RKO (cell line): ENCODE results near the gene NOX5.

Source experiments
- DNase-seq: peaks from one replicate; pipeline ENCODE4 v3.0.0-alpha.2; 2016; ENCODE audit warnings: low spot score

Gene NOX5

DNA sequence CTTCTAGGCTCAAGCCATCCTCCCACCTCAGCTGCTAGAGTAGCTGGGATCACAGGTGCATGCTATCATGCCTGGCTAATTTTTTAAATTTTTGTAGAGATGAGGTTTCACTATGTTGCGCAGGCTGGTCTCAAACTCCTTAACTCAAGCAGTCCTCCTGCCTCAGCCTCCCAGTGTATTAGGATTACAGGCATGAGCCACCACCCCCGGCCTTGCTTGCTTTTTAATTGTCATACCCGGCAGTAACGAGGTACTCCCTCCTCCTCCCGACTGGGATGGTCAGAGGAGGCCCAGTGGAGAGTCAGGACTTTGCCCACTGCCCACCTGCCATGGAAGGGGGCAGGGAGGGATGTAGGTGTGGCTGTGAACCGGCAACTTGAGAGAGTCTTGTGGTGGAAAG lies 4.5 kb downstream of the NOX5 start:
- DNase-seq = no peak

DNA sequence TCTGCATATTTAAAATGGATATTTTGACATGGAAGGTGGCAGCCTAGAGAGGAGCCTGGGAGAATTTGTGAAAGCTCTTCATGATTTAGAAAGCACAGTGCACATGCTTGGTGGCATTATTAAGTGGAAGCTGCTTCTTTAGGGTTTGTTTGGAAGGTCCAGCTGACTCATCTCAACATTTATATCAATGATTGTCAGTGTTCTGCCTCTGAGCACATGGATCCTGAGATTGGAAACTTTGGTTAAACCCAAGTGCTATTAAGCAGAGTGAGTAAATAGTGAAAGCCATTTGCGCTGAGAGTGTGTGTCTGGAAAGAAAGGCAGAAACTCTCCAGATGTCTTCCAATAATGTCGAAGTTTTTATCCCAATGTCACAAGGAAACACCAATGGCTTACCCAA lies 7.4 kb downstream of the NOX5 start:
- DNase-seq = no peak

DNA sequence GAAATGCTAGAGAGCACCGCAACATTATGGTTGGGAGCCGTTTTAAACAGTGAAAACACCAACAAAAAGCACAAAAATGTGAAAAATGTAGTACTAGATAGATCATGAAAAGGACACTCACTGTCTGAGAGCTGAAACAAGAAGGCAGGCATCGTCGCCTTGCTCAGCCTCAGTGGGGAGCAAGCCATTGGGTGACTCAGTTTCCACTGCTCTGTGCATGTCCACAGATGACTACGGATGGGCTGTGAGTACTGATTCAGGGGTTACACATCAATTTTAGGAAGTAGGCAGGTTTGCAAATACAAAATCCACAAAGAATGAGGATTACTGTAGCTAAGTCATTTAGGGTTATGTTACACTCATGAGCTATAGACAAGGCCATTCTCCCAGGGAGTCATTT lies 10.8 kb downstream of the NOX5 start:
- peak; percentile 52 for DNase-seq

DNA sequence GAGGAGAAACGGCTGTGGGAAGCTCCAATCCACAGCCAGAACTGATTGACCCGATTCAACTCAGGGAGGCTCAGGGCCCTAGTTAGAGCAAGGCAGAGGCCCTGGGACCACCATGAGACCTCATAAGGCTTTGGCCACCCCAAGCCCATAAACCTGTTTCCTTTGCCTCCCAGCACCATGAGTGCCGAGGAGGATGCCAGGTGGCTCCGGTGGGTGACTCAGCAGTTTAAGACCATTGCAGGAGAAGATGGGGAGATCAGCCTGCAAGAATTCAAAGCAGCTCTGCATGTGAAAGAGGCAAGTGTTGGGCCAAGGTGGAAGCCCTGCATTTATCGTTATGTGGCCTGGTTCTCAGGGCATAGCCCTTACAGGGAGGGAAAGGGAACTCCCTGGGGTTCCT lies 11.9 kb downstream of the NOX5 start:
- no peak for DNase-seq

DNA sequence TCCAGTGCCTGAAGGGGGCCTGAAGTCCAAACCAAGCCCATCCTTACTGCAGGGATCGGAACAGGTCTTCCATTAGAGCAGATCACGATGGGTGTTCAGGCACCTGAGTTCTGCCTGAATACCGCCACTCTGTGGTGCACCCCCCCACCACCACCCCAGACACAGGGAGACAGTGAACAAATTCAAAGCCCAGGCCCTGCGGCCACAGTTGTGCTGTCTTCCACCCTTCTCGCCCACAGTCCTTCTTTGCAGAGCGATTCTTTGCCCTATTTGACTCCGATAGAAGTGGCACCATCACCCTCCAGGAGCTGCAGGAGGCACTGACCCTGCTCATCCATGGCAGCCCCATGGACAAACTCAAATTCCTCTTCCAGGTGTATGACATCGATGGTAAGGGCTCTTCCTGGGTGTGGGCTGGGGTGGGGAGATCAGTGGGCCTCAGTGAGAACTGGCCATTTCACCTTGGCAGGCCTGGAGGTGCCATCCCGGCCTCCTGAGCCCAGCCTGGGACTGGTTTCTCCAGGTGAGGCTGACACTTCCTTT lies 13.6 kb downstream of the NOX5 start:
- no peak for DNase-seq

DNA sequence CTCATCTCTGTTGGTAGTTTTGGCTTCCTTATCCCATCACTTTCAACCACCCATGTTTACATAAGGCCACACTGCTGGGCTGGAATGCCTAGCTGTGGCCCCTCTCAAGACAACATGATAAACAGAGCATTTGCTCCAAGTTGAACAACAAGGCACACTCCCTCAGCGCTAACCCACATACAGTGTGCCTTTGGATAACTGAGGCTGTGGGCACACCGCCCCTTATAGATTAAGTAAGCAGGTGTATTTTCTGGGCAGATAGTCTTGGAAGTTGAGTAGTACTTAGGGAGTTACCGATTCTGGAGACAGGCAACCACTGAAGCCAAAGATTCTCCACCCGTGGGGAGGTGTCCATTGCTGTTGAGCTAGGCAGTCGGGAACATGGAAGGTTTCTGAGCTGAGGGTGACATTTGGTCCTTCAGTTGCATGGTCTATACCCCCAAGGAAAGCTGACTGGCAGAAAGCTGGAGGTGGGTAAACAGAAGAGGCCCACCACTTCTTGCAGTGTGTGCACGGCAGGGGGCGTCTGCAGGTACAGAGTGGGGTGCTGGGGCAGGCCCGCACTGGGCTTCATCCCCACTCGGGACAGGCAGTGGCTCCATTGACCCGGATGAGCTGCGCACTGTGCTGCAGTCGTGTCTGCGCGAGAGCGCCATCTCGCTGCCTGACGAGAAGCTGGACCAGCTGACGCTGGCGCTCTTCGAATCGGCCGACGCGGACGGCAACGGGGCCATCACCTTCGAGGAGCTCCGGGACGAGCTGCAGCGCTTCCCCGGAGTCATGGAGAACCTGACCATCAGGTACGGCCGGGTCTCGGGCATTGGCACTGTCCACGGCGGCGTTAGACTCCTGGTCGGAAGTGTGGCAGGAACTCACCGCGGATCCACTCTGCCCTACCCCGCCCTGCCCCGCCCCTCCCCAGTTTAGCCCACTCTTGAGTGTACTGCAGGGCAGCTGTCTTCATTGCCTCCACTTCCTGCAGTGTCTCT lies 16.8 kb downstream of the NOX5 start:
- no peak for DNase-seq

DNA sequence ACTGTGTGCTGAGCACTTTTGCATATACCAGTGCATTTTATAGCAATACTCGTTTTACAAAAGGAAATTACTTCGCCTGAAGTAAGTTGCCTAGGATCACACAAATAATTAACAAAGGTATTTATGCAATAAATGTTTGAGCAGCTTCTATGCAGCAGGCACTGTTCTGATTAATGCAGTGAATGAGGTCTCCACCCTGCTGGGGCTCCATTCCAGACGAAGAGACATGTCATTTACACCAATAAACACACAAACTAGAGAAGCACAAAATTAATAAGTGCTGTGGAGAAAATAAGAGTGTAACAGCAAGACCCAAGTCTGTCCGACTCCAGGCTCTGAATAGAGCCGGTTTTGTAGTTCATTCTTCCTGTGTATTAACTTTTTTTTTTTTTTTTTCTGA lies 17.5 kb downstream of the NOX5 start:
- DNase-seq = no peak

DNA sequence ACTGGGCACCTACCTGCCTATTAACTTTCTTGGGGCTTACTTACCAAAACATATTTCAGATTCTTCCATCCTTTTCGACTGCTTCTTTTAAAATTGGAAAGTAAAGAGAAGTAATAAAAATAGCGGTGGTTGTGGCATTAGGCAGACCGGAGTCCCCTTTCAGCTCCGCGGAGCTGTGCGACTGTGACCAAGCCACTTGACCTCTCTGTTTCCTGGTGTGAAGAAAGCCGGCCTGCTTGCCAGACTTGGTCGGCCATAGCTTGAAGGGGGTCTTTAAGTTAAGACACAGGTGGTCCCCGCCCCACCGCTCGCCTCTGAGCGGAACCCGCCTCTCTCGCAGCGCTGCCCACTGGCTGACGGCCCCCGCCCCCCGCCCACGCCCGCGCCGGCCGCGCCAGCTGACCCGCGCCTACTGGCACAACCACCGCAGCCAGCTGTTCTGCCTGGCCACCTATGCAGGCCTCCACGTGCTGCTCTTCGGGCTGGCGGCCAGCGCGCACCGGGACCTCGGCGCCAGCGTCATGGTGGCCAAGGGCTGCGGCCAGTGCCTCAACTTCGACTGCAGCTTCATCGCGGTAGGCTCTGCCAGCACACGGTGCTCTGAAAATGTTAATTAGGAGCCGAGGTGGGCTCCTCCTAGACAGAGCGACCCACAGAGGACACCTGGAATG lies 18.3 kb downstream of the NOX5 start:
- no peak for DNase-seq

DNA sequence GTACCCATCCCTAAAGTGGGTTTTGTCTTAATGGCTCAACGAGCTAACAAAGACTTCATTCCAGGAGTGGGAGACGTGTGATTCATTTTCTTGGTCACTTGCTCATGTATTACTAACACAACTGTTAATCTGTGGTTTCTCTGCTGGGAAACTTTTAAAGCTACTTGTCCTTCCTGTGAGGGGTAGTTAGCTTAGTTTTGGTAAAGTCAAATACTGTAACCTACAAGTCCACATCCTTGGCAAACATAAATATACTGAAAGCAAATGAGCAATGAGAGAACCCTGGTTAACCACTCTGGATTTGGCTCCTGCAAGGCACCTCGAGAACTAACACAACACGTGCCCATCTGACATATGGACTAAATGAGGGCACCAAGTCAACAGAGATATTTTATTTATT lies 19.9 kb downstream of the NOX5 start:
- DNase-seq = peak; percentile 78

DNA sequence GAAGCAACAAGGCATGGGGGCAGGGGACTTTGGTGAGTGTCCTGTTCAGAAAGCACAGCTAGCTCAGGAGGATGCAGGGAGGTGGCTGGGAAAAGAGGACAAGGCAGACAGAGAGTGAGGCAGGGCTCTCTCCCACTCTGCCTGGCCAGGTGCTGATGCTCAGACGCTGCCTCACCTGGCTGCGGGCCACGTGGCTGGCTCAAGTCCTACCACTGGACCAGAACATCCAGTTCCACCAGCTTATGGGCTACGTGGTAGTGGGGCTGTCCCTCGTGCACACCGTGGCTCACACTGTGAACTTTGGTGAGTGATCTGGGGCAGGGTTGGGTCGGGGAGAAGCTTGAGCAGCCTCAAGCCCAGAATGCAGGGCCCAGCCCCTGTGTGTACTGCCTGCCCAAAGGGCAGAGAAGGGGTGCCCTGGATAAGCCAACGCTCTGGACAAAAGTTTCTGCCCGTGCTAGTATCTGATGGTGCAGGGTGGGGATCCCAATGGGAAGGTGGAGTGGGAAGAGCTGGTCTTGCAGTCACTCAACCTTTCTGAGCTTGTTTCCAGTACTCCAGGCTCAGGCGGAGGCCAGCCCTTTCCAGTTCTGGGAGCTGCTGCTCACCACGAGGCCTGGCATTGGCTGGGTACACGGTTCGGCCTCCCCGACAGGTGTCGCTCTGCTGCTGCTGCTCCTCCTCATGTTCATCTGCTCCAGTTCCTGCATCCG lies 20.9 kb downstream of the NOX5 start:
- DNase-seq = no peak

DNA sequence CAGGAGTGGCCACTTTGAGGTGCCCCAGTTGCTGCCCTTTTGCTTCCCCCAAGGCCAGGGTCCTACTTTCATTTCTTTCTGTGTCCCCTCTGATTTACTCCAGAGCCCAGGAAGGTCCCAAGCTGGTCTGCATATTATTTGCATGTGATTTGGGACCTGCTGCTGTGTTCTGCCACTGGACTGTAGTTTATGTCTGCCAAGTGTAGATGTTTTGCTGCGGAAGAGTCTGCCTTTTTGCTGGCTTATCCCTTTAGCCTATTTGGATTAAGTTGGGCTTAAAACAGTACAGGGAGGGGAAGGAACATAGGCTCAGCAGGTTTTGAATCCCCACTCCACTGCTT lies 21.4 kb downstream of the NOX5 start:
- no peak for DNase-seq

DNA sequence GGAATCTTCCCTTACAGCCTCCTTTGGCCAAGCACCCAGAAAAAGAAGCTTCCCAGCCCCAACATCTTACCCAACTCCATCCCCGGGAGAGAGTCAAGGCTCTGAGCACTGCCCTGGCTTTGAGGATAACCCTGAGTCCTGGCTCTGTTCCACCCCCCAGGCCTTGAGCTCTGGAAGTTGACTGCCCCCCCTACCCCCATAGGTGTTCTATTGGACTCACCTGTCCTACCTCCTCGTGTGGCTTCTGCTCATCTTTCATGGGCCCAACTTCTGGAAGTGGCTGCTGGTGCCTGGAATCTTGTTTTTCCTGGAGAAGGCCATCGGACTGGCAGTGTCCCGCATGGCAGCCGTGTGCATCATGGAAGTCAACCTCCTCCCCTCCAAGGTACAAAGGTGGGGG lies 22.3 kb downstream of the NOX5 start:
- DNase-seq = no peak

DNA sequence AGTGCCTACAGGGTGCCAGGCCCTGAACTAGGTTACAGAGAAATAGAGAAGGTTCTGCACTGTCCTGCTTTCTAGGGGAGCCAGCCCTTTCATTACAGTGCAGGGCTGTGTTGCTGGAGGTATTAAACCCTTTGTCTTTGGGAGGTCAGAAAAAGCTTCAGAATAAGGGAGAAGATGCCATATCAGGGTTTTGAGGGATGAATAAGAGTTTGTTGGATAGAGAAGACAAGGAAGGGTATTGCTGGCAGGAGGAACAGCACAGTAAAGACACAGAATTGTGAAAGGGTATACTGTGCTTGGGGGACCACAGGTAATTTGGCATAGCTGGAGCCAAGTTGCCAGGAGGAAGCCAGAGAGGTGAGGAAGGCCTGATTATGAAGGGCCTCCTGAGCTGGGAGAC lies 23.0 kb downstream of the NOX5 start:
- no peak for DNase-seq

DNA sequence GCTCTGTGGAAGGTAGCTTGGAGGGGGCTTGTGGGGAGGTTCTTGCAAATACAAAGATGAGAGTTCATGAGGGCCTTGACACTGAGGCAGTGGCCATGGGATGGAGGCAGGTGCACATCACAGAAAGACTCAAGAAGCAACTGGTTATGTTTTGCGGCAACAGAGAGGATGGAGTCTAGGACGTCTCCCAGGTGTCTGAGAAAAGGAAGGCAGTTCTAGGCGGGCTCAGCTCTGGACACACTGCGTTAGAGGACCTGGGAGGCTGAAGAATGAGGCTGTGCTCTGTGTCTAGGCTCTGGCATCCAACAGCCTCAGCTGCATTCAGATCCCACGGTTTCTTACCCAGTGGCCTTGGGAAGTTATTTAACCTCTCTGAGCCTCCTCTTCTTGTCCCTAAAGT lies 23.5 kb downstream of the NOX5 start:
- no peak for DNase-seq

DNA sequence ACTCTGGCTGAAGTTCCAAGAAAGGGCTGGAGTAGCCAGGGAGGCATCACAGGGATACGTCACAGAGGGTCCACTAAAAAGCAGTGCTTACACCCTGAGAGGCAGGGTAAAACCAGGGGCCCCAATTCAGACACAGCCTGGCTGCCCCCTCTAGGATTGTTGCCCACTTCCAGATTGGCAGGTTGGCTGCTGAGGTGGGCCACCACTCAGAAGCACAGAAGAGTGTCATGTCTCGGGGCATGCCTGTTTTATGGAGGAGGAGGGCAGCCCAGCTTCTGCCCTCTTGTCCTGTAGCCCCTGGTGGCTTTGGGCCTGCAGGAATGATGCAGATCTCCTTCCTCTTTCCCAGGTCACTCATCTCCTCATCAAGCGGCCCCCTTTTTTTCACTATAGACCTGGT lies 24.0 kb downstream of the NOX5 start:
- no peak for DNase-seq

DNA sequence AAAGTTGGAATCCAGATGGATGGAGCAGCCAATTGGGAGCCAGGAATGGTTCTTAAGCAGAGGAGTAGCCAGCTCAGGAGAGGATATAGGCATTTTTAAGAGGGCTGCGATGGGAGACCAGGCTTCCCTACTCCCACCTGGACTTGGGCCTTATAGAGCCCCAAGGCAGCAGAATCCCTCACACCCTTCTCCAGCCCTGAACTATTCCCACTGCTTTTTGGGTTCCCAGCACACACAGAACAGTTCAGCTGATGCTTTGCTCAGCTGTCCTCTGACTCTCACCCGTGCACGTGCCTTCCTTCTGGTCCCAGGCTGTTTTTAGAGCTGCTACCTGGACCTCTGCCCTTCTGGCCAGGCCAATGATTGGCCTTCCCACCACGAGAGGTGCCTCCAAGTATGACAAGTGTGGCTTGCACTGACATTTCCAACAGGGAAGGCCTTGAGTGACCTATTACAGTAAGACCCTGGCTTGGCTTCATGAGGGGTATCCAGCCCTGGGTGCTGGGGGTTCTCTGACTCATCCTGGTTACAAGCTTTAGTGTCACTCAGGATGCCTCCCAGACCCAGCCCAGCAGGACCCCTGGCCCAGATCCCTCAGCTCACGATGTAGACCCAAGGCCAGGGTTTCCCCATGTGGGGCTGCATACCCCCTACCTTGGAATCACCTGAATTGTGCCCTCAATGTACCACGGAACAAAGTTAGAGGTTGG lies 25.2 kb downstream of the NOX5 start:
- DNase-seq = no peak

DNA sequence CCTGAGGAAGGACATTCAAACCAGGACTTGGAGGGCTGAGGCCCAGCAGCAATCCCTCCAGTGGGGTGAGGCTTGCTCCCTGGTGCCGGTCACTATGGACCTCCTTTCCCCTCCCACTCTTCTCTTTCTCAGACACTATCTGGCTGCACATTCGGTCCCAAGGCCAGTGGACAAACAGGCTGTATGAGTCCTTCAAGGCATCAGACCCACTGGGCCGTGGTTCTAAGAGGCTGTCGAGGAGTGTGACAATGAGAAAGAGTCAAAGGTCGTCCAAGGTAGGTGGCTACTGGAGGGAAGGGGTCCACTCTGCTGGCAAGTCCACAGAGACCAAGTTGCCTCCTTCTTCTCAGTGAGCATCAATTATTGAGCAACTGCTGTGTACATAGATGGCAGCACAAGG lies 28.0 kb downstream of the NOX5 start:
- no peak for DNase-seq

DNA sequence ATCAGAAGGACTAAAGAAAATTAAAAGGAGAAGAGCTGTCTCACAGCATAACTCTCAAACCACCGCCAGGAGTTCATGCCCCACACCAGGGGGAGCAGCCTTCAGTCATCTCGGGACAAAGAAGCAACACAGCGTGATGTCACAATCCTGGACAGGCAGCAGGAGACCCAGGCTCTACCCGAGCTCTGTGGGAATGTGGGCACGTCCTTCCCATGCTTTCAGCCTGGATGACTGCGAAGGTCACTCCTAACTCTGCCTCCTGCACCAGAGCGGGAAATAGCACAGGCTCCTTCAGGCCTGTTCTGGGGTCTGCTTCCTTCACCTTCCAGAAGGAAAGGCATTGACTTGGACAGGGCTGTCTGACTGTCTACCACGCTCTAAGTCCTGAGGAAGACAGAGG lies 31.3 kb downstream of the NOX5 start:
- no peak for DNase-seq

DNA sequence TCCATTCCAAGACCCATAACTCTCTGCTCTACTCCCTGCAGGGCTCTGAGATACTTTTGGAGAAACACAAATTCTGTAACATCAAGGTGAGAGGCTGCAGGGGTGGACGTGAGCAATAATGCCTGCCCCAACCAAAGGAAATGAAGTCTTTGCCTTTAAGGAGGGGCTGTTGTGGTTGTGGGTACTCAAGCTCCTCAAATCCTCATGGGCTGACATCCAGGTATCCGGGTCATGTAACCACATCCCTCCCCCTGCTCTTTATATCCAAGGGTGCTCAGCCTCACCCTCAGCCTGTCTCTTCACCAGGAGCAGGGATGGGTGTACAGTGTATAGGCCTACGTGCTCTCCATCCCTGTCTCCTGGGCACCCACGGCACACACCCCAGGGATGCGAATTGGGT lies 32.3 kb downstream of the NOX5 start:
- no peak for DNase-seq

DNA sequence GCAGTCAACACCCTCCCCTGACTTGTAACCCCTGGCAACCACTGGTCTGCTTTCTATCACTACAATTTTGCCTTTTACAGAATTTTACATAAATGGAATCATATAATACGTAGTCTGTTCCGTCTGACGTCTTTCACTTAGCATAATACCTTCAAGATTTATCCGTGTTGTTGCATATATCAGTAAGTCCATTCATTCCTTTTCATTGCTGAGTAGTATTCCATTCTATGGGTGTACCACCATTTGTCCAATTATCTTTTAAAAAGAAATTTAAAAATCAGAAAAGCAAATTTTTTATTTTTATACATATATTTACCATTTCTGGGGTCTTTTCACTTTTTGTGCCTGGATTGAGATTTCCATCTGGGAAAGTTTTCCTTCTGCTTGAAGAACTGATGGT lies 35.5 kb downstream of the NOX5 start:
- no peak for DNase-seq

DNA sequence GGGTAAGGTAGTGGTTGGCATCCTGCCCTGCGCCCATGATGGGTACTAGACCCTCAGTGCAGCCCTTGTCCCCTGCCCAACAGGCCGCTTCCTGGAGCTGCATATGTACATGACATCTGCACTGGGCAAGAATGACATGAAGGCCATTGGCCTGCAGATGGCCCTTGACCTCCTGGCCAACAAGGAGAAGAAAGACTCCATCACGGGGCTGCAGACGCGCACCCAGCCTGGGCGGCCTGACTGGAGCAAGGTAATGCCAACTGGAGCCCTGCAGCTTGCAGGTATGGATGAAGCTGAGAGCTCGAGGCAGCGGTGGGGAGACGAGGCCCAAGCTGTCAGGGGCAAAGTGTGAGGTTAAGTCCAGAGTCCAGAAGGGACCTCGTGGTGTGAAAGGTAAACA lies 40.8 kb downstream of the NOX5 start:
- no peak for DNase-seq

DNA sequence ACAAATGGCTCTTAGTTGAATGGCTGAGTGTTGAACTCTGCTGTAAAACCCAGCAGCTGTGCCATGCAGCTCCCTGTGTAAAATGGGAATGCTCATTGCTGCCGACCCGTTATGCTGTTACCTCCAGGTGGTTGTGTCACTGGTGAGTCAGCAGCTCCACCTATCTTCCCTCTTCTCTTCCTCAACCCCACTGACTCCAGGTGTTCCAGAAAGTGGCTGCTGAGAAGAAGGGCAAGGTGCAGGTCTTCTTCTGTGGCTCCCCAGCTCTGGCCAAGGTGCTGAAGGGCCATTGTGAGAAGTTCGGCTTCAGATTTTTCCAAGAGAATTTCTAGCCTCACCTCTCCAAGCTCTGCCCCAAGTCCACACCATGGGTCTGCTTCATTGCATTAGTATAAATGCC lies 41.9 kb downstream of the NOX5 start:
- DNase-seq = no peak
